HG03457 (cell line): ENCODE data around the gene PLEKHN1.
"Not testable (repeated sequence)": the region's sequence is repeated elsewhere in the genome, so short reads cannot be mapped to it uniquely, and the experiment has no call there.

Source experiments
- ATAC-seq: cut with Tn5 transposase; IDR thresholded peaks from one replicate; pipeline ENCODE4 v1.9.1; 2021; ENCODE audit warnings: moderate number of reproducible peaks; ENCODE audit not compliant: unreplicated experiment

Gene PLEKHN1

DNA sequence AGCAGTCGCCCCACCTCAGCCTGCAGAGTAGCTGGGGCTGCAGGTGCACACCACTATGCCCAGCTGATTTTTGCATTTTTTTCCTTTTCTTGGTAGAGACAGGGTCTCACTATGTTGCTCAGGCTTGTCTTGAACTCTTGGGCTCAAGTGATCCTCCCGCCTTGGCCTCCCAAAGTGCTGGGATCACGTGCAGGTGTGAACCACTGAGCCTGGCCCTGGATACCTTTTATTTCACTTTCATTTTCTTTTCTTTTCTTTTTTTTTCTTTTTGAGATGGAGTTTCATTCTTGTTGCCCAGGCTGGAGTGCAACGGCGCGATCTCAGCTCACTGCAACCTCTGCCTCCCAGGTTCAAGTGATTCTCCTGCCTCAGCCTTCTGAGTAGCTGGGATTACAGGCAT lies 25.0 kb downstream of the PLEKHN1 start:
- ATAC-seq, result not testable (repeated sequence)

DNA sequence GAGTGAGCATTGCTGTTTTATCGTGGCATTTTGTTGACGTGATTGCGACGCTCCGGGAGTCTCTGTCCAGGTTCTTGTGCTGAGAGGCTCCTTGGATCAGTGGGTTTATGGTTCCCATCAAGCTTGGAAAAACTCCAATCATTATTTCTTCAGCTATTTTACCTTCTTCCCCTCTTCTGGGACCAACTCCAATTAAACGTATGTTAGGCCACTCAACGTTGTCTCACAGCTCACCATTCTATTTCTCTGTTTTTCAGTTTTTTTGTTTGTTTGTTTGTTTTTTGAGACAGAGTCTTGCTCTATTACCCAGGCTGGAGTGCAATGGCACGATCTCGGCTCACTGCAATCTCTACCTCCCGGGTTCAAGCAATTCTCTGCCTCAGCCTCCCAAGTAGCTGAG lies 25.6 kb downstream of the PLEKHN1 start:
- no peak for ATAC-seq

DNA sequence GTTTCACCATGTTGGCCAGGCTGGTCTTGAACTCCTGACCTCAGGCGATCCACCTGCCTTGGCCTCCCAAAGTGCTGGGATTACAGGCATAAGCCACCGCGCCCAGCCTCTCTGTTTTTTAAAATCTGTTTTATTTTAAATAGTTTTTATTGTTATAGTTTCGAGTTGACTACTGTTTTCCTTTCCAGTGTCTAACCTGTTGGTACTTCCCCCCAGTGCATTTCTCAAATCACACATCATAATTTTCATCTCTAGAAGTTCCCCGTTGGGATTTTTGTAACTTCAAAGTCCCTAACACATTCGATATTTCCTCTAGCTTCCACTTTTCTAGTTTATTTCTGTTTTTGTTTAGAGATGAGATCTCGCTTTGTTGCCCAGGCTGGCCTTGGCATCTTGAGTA lies 26.1 kb downstream of the PLEKHN1 start:
- no peak for ATAC-seq

DNA sequence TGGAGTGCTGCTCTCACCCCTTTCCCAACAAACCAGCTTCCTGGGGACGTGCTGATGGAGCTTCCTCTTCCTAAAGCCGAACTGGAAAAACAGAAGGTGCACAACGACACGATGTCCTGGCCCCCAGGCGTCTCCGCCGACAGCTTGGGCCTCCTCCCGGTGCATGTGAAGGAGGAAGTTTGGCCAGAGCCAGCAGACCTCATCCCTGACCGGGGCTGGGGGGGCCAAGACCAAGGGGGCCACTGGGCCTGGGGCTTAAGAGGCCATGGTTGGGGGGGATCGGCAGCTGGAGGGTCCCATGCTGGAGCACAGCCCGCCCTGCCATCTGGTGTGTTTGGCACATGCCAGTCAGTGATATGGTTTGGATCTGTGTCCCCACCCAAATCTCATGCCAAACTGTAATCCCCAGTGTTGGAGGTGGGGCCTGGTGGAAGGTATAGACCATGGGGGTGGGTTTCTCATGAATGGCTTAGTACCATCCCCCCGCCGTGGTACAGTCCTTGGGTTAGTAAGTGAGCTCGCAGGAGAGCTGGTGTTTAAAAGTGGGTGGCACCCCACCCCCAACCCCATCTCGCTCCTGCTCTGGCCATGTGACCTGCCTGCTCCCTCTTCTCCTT lies 27.2 kb downstream of the PLEKHN1 start:
- no peak for ATAC-seq

DNA sequence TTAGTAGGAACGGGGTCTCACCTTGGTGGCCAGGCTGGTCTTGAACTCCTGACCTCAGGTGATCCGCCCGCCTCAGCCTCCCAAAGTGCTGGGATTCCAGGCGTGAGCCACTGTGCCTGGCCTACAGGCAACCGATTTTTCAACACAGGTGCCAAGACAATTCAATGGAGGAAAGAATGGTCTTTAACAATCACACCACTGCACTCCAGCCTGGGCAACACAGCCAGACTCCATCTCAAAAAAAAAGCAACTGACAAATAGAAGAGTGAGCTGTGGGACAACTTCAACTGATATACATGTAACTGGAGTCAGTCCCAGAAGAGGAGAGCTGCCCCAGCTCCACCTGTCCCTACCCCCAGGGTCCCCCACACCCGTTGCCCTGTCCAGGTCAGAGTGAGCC lies 28.3 kb downstream of the PLEKHN1 start:
- ATAC-seq, result not testable (repeated sequence)

DNA sequence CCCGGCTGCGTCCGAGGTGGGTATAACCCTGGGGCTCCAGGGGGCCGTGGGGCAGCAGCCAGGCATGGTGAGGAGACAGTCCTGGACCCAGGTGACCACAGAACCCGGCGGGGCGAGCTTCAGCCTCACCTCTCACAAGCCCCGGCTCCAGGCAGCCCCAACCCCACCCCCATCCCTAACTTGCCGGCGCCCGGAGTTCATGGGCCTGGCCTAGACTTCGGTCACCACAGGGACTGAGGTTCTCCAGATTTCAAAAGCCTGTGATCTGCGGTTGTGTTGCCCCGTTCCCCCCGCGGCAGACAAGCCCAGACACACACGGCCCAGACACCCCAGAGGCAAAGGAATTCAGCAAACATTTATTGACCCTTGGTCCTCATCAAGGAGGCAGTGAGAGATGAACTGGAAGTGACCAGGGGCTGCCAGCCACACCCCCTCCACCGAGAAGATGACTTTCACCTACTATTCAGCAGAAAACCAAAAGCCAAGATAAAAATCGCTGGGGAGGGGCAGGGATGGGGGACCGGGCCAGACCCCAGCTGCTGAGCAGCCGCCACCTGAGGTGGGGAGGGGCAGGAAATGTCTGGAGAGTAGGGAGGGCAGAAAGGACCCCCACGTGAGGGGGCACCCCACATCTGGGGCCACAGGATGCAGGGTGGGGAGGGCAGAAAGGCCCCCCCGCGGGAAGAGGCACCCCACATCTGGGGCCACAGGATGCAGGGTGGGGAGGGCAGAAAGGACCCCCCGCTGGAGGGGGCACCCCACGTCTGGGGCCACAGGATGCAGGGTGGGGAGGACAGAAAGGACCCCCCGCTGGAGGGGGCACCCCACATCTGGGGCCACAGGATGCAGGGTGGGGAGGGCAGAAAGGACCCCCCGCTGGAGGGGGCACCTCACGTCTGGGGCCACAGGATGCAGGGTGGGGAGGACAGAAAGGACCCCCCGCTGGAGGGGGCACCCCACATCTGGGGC lies 29.7 kb downstream of the PLEKHN1 start:
- ATAC-seq, result no peak

DNA sequence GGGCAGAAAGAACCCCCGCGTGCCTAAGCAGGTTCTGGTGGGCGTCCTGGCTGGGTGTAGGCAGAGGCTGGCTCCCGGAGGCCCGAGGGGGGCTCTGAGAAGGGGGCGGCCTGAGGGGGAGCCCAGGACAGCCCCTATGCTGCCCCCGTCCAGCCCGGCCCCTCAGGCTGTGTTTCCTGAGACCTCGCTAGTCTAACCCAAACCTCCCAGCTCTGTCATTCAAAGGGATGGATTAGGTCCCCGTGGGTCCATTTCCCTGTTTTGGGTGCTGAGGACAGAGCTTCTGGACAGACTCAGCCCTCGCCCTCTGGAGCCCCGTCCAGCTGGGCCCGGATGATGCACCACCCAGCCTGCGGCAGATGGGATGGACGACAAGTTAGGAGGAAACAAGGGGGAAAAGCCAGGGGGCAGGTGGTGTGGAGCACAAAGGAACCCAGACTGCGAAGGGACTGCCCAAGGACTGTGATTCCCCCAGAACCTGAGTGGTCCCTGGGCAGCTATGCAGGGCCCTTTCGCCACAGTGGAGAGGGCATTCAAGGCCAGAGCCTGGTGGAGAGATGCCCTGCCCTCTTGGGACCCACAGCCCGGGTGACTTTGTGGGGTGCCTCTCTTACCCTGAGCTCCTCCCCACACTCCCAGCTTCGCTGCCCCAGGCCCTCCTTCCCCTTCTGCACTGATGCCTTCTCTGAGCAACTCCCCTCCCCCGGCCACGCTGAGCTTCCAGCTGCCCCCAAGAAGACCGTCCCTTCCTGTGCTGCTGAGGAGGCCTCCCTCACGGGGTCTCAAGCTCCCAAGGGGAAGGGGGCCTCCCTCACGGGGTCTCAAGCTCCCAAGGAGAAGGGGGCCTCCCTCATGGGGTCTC lies 30.8 kb downstream of the PLEKHN1 start:
- no peak for ATAC-seq

DNA sequence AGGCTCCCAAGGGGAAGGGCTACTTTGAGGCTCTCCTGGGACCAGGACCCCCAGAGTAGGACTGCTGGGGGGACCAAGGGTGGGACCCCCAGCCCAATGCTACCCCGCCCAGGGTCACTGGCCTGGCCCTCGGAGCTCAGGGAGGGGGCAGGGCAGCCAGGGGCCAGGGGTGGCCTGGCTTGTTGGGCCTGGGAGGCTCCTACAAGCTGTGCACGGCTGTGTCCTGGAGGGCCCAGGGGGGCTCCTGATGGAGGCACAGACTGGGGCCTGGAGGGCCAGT lies 31.4 kb downstream of the PLEKHN1 start:
- ATAC-seq, result no peak

DNA sequence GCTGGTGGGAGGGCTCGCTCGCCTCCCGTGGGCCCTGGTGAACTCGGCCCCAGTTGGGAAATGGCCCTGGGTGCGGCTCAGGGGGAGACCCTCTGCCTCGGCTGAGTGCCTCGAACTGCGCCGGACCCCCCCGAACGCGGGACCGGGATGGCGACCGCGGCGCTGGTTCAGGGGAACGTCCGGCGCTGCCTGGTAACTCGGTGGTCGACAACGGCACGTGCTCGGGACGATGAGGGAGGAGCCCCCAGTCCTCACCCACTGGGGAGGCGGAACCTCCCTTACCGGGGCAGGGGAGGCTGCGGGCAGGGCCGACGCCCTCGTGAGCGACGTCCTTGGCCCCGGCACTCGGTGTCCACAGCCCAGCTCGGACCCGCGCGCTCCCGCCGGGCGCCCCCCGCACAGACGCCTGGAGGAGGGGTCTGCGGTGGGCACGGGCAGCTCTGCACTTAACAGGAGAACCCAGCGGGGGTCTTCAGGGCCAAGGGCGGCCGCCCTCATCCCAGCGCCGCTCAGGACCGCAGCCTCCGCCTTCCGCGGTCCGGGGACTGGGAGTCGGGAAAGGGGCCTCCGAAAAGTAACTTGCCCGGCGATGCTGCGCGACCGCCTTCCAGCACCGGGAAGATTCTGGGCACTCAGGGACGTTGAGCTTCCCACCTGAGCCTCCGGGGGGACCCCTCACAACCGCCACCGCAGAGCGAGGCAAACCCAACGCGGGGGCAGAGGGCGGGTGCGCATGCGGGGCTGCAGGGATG lies 31.9 kb downstream of the PLEKHN1 start:
- ATAC-seq, result no peak

DNA sequence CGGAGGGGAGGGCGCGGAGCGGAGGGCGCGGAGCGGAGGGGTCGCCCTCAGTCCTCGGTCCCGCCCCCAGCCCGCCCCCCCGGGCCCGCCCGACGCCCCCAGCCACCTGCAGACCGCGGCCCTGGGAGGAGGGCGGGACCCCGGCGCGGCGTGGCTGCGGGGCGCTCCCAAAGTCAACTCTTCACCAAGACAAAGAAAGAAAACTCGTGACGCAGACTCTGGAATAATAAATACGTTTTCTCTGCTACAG lies 32.4 kb downstream of the PLEKHN1 start:
- no peak for ATAC-seq

DNA sequence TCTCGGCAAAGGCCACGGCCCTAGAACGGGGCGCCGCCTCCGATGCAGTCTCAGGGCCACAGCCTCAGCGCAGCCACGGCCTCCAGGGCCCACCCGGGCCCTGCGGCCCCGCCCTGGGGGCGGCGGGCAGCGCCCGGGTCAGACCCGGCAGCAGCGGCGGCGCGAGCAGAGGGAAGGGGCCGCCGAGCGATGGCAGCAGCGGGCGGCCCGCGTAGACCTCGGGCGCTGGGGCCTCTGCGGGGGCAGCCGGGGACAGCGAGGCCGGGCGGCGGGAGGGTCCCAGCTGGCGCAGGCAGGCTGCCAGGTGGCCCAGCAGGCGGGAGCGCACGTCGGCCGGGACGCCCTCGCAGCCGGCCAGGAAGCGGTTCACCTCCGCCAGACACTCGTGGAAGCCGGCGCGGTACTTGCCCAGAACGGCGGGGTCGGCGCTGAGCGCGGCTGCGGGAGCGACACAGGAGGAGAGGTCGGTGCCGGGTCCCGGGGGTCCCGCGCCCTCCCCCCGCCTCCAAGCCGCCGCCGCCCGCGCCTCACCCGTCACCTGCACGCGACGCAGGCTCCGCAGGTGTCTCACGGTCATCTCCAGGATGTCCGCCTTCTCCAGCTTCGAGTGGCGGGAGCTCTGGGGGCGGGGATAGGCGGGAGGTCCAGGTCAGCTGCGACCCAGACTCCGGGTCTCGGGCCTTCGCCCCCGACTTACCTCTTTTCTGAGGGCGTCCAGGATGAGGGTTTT lies 32.9 kb downstream of the PLEKHN1 start:
- ATAC-seq, result no peak

DNA sequence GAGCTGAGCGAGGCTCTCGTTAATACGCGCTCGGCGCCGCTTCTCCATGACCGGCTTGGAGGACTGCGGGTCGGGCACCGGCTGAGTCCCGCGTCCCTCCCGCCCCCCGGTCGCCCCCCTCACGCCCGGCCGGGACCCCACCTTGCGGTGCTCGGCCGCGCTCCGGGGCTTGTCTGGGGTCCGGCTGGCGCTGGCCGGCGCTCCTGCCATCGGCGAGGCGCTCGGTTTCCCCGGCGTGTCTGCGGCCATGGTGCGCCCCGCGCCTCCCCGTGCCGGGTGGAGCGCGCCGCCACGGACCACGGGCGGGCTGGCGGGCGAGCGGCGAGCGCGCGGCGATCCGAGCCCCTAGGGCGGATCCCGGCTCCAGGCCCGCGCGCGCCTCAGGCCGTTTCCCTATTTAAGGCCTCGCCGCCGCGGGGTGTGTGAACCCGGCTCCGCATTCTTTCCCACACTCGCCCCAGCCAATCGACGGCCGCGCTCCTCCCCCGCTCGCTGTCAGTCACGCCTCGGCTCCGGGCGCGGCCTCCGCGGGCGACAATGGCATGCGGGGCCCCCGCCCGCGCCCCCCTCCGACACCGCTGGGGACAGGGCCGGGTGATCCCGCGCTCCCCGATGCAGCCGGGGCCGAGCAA lies 33.6 kb downstream of the PLEKHN1 start, which contains the start of gene HES4:
Gene HES4, minus strand, starts transcription at position 373 of the 632 bp plus-strand sequence. Its CDS starts 124 bp downstream, at position 249.
- no peak for ATAC-seq

DNA sequence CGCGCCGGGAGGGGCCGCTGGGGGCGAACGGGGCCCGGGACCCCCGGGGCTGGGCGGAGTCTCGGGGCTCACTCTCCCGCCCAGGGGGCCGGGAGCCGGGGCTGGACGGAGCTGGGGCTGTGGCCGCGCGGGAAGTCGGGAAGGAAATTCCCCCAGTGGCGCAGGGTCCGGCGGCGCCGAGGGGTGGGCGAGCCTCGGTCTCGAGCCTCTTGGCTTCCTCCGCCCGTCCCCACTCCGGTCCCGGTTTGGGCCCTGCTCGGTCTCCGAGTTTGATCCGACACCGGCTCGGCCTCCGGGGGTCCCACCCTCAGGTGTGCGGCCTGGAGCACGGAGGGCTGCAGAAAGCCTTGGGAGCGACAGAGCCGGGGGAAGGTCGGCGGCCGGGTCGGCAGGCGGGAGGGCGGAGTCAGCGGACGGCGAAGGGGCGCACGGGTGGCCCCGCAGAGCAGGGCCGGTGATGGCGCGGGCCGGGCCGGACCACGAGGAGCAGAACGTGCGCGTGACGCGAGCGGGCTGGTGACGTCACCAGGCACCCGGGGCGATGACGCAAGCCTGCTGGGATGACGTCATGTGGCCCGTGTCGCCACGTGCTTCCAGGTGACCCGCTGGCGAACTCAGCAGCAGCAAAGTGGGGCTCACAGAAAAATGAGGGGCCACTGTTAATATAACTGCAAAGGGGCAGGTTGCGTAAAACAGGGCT lies 34.2 kb downstream of the PLEKHN1 start:
- no peak for ATAC-seq

DNA sequence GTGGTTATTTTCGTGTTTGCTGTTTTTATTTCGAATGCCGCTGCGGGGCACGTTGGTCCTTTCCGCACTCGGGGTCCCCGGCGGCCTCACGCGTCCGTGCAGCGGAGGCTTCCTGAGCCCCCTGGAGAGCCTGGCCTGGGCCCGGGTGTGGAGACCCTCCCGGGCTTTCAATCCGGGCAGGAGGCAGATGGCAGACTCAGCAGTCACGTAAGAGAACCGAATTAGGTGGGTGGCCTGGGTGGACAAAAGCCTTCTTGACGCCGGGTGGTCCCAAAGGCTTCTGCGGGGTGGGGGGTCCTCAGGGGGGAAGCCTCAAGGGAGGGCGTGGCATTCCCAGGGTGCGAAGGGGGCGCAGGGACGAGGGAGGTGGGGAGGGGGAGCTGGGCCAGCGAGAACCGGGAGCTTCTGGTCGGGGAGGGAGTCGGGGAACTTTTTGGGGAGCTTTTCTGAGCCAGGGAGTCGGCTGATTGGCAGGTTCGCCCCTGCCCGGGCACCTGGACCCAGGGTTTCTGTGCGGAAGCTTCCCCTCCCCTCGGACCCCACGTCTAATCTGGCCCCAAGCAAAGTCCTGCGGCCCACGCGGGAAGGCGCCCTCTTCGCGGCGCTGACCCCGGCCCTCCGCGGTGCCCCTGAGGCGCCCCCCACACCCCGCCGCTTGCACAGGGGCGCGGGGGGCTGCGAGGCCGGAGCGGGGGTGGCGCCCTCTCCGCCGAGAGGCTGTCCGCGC lies 34.9 kb downstream of the PLEKHN1 start:
- no peak for ATAC-seq

DNA sequence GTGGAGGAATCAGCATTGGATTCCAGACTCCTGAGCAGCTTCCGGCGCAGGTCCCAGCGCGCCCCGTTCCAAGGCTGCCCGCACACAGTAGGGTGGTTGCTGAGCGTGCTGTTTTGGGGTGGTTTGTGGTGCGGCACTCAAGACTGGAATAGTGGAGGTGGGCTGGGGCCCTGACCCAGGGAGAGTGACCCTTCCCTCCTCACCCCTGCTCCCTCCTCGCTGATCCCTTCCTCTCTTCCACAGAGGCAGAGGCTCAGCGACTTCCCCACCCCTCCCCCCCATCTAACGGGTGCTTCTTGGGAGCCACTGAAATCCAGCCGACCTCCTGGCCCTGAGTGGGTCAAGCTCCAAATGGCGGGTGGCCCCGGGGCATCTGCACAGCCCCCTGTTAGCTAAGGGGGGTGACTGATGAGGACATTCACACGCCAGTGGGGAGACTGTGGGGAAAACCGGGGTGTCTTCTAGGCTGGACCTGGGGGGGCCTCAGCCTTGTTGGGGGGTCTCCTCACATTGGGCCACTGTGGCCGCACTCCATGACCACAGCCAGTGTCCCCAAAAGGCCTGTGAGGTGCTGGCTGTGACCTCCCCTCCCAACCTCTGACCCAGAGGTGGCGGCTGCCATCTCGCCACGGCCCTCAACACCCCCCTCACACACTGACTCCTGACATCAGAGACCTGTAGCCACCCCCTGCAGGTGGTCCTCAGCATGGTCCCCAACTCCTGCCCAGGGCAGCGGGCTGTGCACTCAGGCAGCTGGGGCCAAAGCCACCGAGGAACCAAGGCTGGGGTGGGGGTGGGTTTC lies 37.5 kb downstream of the PLEKHN1 start:
- ATAC-seq, result no peak

DNA sequence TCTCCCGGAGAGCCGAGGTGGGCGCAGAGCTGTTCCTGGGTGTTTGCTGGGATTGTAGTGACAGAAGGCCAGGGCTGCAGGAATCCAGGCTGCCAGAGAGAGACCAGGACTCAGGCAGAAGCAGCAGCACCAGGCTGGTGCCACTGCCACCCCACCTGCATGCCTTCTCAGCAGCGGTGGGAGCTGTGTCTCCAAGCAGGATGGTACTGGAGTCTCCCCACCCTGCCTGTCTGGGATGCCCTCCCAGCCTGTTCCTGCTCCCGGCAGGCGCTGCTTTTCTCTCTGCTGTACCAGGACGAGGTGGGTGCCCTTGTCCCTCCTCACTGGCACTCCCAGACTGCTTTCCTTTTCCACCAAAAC lies 38.1 kb downstream of the PLEKHN1 start:
- no peak for ATAC-seq

DNA sequence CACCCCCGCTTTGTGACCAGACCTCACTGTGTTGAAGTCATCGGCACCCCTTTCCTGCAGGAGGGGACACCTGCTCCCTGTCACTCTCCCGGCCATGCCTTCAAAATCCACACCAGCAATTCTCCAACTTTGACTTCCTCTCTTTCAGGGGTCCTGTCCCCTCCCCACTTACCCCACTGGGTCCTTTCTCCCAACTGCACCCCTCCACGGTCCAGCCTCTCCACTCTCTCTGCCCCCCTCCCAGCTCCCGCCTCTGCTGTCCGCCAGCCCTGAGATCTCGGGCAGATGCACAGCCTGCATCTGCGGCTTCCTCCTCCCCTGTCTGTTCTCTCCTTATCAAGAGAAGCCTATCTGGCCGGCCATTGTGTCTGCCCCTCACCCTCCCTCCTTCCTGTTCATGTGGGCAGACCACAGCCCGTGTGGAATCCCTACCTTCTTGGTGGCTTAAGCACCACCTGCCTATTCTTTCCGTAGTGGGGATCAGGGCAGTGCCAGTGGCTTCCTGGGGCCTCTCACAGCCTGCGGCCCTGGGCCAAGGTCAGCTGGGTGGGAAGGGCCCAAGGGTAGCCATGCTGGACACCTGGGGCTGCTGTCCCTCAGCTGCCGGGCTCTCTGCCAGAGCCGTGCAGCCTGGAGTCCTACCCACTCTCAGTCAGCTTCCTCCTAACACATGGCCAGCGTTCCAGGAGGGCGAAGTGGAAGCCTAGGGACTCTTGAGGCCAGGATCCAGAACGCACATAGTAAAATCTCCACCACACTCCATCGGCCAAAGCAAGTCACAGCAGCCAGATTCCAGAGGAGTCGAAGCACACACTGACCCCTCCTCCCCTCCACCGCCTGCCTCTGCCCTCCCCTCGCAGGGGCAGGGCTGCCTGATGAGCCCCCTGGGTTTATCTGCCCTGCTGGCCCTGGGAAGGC lies 38.8 kb downstream of the PLEKHN1 start:
- ATAC-seq, result no peak
